Glutamatergic neuron (in vitro differentiated cells): ENCODE data around the gene PDPN. TPM values are rescaled to one million over a fixed set of nuclear protein-coding genes. Genes with fewer than 3 reads are reported as not detected.

Experiments
- DNase-seq: peaks from one replicate; pipeline ENCODE4 v3.0.0; 2022
- H3K27ac Mint-ChIP-seq: one replicate; pipeline ENCODE4 v1.8.0; 2020; ENCODE audit warnings: mild to moderate bottlenecking, mixed read lengths, inconsistent platforms; ENCODE audit not compliant: unreplicated experiment
- H3K27me3 Mint-ChIP-seq: one replicate; pipeline ENCODE4 v1.8.0; 2020; ENCODE audit warnings: mild to moderate bottlenecking, moderate library complexity, mixed read lengths, inconsistent platforms; ENCODE audit not compliant: unreplicated experiment
- H3K36me3 Mint-ChIP-seq: one replicate; pipeline ENCODE4 v1.8.0; 2020; ENCODE audit warnings: mild to moderate bottlenecking, mixed read lengths, inconsistent platforms; ENCODE audit not compliant: unreplicated experiment
- H3K4me1 Mint-ChIP-seq: one replicate; pipeline ENCODE4 v1.8.0; 2020; ENCODE audit warnings: mild to moderate bottlenecking, low read depth, mixed read lengths, inconsistent platforms; ENCODE audit not compliant: unreplicated experiment
- H3K4me3 Mint-ChIP-seq: one replicate; pipeline ENCODE4 v1.8.0; 2020; ENCODE audit warnings: mild to moderate bottlenecking, mixed read lengths, inconsistent platforms; ENCODE audit not compliant: unreplicated experiment
- H3K9me3 Mint-ChIP-seq: one replicate; pipeline ENCODE4 v1.8.0; 2020; ENCODE audit warnings: mild to moderate bottlenecking, moderate library complexity, mixed read lengths, inconsistent platforms; ENCODE audit not compliant: unreplicated experiment
- CTCF ChIP-seq: fragments of 200-600 bp; sonication (generic); IDR thresholded peaks from one replicate; pipeline ENCODE4 v1.5.0; 2021; ENCODE audit not compliant: partially characterized antibody, unreplicated experiment
- total RNA-seq: library from RNA; stranded (reverse); fragmentation: NEBNext Ultra II Directional; extraction: Animal tissue kit (Norgen Biotek cat#: 25700); gene quantifications from one replicate; pipeline ENCODE4 v1.2.1, GENCODE V29; 2021; ENCODE audit not compliant: unreplicated experiment

The PDPN gene
- total RNA-seq, 1 donor from 2014 or later, result 4.8 TPM

- no peak for TF ChIP-seq CTCF
- Mint-ChIP-seq H3K4me3 (no peak overlapping the region), H3K27ac (no peak overlapping the region), H3K27me3 (peaks cover 7% of the 10 kb centered on the region), H3K36me3 (peaks cover 5% of the 10 kb centered on the region), H3K4me1 (peaks cover 7% of the 10 kb centered on the region), H3K9me3 (peaks cover 11% of the 10 kb centered on the region)
- no peak for DNase-seq
Observed at GRCh38 chr1:13663969-13664368, 80.3 kb downstream of the PDPN start.

DNA sequence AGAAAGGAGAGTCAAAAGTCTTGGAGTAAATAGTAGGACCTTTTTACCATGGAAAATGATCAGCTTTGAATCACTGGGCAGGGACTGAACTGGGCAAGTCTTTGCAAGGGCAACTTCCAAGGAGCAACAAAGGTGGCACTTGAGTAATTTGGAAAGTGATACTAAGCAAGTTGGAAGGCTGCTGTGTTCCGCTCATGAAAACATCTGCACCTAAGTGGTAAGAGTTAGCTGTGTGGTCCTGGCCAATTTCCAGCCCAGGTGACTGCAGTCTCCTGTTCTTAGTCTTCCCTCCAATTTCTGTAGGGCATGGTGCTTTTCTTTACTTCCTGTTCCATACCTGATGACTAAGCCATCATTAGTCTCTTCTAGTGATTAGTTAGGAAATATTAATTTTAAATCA lies 80.8 kb downstream of the PDPN start:
- Mint-ChIP-seq H3K9me3 (peaks cover 8% of the 10 kb centered on the region), H3K4me1 (peaks cover 7% of the 10 kb centered on the region), H3K27me3 (peaks cover 4% of the 10 kb centered on the region), H3K36me3 (peaks cover 1% of the 10 kb centered on the region), H3K27ac (no peak overlapping the region), H3K4me3 (no peak overlapping the region)
- no peak for TF ChIP-seq CTCF
- DNase-seq, result no peak

DNA sequence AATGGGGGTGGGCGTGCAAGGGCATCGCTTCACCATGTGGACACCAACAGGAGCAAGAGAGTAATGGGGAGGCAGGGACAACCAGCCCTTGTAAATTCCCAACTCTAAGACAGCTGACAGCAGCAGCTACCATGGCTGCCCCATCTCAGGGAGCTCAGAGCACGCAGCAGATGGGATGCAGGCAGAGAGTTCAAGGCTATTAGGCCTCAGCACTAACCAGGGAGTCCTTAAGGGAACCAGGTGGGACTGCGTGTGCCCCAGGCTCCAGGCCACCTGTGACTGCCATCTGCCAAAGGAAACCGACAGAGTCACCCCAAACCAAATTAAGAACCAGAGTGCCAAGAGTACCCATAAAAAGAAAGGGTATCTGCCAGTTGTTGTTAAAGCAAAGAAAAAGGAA lies 82.7 kb downstream of the PDPN start:
- DNase-seq, result peak; percentile 44
- no peak overlapping the region for H3K4me3 Mint-ChIP-seq
- peaks cover 8% of the 10 kb centered on the region for H3K9me3 Mint-ChIP-seq
- peaks cover 4% of the 10 kb centered on the region for H3K27me3 Mint-ChIP-seq
- H3K36me3 Mint-ChIP-seq, result no peaks in the 10 kb centered on the region
- H3K4me1 Mint-ChIP-seq, result peaks cover 7% of the 10 kb centered on the region
- no peak for TF ChIP-seq CTCF
- H3K27ac Mint-ChIP-seq, result peak overlapping the region; percentile 80

Other genes with a start within 250 kb of the PDPN start
- gene PRAMEF14, start 236.7 kb upstream of the PDPN start, total RNA-seq, result 0.32 TPM
- gene PRAMEF19, start 211.9 kb upstream of the PDPN start, total RNA-seq, result not detected
- not detected for gene PRAMEF17, start 194.2 kb upstream of the PDPN start, total RNA-seq
- not detected for gene PRAMEF20, start 173.4 kb upstream of the PDPN start, total RNA-seq
- gene LRRC38, start 69.8 kb upstream of the PDPN start, total RNA-seq, result not detected
- gene PRDM2, start 116.4 kb downstream of the PDPN start, total RNA-seq, result 88.3 TPM